IPS-NIHi7 (cell line): ENCODE data around the gene SS18L1.

ENCODE experiments used
- DNase-seq: peaks from one replicate; pipeline ENCODE4 v3.0.0; 2012; ENCODE audit warnings: mixed read lengths; ENCODE audit errors: extremely low spot score

SS18L1 gene

GRCh38 chr20:62225820-62226635 is 82.5 kb downstream of the SS18L1 start:
- DNase-seq = no peak

DNA sequence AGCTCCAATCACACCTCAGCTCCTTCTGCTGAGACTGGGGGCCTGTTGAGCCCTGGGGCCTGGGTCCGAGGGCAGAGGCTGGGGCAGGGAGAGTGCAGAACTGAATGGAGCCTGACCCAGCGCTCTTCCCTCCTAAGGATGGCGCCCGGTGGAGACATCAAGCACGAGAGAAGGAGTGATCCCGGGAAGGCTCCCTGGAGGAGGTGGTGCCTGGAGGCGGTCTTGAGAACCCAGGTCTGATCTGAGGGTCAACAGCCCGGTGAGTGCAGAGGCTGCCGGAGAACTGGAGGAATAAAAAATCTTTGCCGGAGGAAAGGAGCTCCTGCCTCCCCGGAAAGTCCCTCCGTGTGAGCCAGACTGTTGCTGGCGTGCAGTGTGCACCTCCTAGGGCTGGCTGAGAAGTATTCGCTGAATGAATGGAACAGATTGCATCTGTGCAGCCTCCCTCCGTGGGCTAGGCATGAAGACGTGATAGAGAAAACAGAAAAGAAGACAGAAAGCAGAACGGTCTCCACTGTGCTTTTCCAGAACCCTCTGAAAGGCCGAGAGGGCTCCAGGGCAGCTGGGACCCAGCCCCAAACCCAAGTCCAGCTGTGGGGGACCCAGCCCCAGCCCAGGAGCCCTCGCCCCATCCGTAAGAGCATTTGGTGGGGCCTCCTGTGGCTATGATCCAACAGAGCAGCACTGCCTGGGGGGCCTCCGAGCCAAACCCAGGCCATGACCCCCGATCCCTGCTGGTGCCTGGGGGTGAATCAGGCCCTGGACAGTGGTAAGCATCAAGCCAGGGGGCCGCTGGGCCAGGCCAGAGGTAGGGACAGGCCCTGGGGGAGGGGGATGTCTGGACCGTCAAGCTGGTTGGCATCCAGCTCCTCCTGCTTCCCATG is 83.4 kb downstream of the SS18L1 start:
- DNase-seq = no peak

GRCh38 chr20:62227591-62227976 is 84.0 kb downstream of the SS18L1 start:
- no peak for DNase-seq

DNA sequence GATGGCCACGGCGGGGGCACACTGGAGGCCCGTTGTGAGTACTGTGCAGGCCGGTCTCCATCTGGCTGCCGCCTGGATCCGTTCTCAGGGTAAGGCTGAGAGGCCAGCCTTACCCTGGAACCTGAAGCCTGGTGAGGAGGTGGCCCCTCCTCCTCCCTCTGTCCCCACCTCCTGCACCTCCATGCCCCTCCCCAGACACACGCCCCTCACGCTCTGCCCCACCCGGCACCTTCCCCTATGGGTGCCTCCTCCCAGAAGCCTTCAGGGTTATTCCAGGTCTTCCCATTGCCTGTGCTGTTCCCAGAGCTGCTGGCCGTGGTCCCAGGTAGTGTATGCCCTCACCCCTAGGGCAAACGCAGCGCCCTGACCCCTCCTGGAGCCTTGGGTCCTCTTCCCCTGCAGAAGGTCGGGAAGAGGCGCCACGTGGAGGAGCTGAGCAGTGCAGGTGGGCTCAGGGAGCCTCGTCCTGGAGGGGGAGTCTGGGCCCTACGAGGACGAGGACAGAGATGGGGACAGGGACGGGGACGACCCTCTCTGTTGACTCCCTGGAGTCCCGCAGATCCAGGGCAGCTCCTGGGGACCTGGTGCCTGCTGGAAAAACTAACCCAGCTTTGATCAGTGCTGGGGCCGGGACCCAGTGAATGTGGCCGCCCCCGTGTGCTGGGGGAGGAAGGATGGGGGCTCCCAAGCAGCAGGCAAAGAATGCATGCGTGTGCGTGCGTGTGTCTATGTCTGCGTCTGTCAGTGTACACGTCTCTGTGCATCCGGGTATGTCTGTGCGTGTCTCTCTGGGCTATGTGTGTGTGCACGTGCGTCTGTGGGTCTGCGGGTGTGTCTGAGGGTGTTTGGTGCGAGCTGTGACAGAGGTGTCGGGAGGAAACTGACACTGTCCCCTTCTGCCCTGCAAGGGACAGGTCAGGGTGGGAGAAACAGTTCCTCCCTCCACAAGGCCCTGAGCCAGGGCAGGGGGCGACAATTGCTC is 84.7 kb downstream of the SS18L1 start:
- DNase-seq = peak; percentile 75

DNA sequence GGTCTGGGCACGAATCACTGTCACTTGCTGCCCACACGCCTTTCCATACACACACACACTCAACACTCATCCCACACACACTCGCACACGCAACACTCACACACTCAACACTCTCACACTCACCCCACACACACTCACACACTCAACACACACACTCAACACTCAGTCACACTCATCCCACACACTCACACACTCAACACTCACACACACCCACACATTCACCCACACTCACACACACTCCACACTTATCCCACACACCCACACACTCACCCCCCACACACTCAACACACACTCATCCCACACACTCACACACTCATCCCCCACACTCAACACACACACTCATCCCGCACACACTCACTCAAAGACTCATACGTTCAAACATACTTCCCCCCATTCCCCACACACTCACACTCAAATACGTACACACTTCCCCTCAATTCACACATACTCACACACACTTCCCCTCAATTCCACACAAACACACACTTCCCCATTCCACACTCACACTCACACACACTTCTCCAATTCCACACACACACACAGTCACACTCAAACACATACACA is 85.5 kb downstream of the SS18L1 start:
- DNase-seq = no peak

- DNase-seq = no peak
These were observed 86.1 kb downstream of the SS18L1 start for GRCh38 chr20:62229667-62230066.

GRCh38 chr20:62230276-62230675 is 86.7 kb downstream of the SS18L1 start:
- no peak for DNase-seq

DNA sequence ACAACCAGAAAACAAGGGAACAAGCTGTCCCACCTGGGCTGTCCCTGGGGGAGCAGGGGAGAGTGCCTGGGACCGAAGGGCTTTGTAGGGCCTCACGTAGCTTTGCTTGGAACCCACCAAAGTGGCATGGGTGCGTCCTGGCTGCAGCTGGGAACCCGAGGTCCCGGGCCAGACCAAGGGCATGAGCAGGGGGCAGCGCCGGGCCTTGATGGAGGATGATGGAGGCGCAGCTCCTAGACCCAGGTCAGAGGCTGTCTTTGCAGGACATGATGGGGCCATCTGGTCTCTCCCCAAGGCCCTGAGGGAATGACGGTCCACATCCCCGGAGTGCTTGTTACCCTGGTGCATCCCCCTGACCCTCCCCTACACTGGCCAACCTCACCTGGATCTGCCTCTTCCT is 87.1 kb downstream of the SS18L1 start:
- DNase-seq = no peak

GRCh38 chr20:62231292-62231691 is 87.7 kb downstream of the SS18L1 start:
- DNase-seq = no peak
